Liver (tissue), 9 donors: Measurements from ENCODE around the gene NFAT5. TPM values are rescaled to one million over a fixed set of nuclear protein-coding genes. Genes with fewer than 3 reads are reported as not detected.

Experiments used
- DNase-seq: peaks from one replicate; pipeline ENCODE4 v3.0.0-alpha.2; 2017; ENCODE audit warnings: low spot score
- H3K27ac ChIP-seq, 2 donors: one replicate each; pipeline ENCODE4 v1.7.0; 2013; ENCODE audit warnings: inconsistent platforms in 2 of 2, low read length in 2 of 2, control low read depth in 1 of 2, low read depth in 1 of 2, mild to moderate bottlenecking in 1 of 2
- H3K27me3 ChIP-seq, 4 donors: one replicate each; pipeline versions ENCODE4 v1.6.1 to v1.7.0; 2013; ENCODE audit warnings: low read length in 3 of 4, inconsistent platforms in 1 of 4, mild to moderate bottlenecking in 1 of 4, moderate library complexity in 1 of 4; ENCODE audit not compliant: control insufficient read depth in 4 of 4, insufficient read depth in 4 of 4
- H3K36me3 ChIP-seq, 4 donors: one replicate each; pipeline versions ENCODE4 v1.6.1 to v1.7.0; 2013; ENCODE audit warnings: low read length in 3 of 4, mild to moderate bottlenecking in 3 of 4, low read depth in 1 of 4, moderate library complexity in 1 of 4; ENCODE audit not compliant: control insufficient read depth in 4 of 4, insufficient read depth in 3 of 4
- H3K4me1 ChIP-seq, 4 donors: one replicate each; pipeline versions ENCODE4 v1.6.1 to v1.7.0; 2013; ENCODE audit warnings: low read length in 3 of 4, mild to moderate bottlenecking in 3 of 4, moderate library complexity in 1 of 4; ENCODE audit not compliant: control insufficient read depth in 4 of 4, insufficient read depth in 4 of 4
- H3K4me3 ChIP-seq, 3 donors: one replicate each; pipeline versions ENCODE4 v1.6.1 to v1.7.0; 2013; ENCODE audit warnings: low read length in 3 of 3, control low read depth in 1 of 3, low read depth in 1 of 3, mild to moderate bottlenecking in 1 of 3
- H3K9ac ChIP-seq, 2 donors: one replicate each; pipeline ENCODE4 v1.7.0; 2013; ENCODE audit warnings: low read length in 2 of 2, mild to moderate bottlenecking in 2 of 2, moderate library complexity in 2 of 2, control low read depth in 1 of 2, low read depth in 1 of 2
- H3K9me3 ChIP-seq, 4 donors: one replicate each; pipeline versions ENCODE4 v1.6.1 to v1.7.0; 2013; ENCODE audit warnings: low read length in 3 of 4; ENCODE audit not compliant: control insufficient read depth in 4 of 4
- CTCF ChIP-seq: fragments of 150-350 bp; IDR thresholded peaks from 2 replicates; pipeline ENCODE4 v1.5.1; 2017; ENCODE audit warnings: improper control_type of control experiment, low read depth, low read length; ENCODE audit not compliant: missing input control
- EGR1 ChIP-seq, 2 donors: IDR thresholded peaks; 2 replicates each; pipeline ENCODE4 v1.6.1; 2016 to 2018; ENCODE audit warnings: antibody characterized with exemption in 2 of 2, low read depth in 2 of 2
- FOXA1 ChIP-seq: IDR thresholded peaks from 2 replicates; pipeline ENCODE4 v1.6.1; 2016; ENCODE audit warnings: antibody characterized with exemption
- FOXA2 ChIP-seq: IDR thresholded peaks from 2 replicates; pipeline ENCODE4 v1.6.1; 2016; ENCODE audit warnings: antibody characterized with exemption
- GABPA ChIP-seq, 2 donors: IDR thresholded peaks in 1 of 2; conservative IDR thresholded peaks in 1 of 2; 2 replicates each; pipeline ENCODE4 v1.6.1; 2016; ENCODE audit warnings: antibody characterized with exemption in 2 of 2, mild to moderate bottlenecking in 1 of 2, moderate library complexity in 1 of 2
- HNF4A ChIP-seq, 2 donors: conservative IDR thresholded peaks; 2 replicates each; pipeline ENCODE4 v1.6.1; 2016; ENCODE audit warnings: antibody characterized with exemption in 2 of 2, mild to moderate bottlenecking in 2 of 2
- HNF4G ChIP-seq: IDR thresholded peaks from 2 replicates; pipeline ENCODE4 v1.6.1; 2016; ENCODE audit warnings: antibody characterized with exemption
- JUND ChIP-seq, 2 donors: IDR thresholded peaks; 2 replicates each; pipeline ENCODE4 v1.6.1; 2016; ENCODE audit warnings: antibody characterized with exemption in 2 of 2
- NR2F2 ChIP-seq: IDR thresholded peaks from 2 replicates; pipeline ENCODE4 v1.6.1; 2016; ENCODE audit warnings: antibody characterized with exemption
- RAD21 ChIP-seq, 2 donors: IDR thresholded peaks; 2 replicates each; pipeline ENCODE4 v1.6.1; 2016; ENCODE audit warnings: antibody characterized with exemption in 2 of 2, mild to moderate bottlenecking in 2 of 2
- REST ChIP-seq: IDR thresholded peaks from 2 replicates; pipeline ENCODE4 v1.6.1; 2016; ENCODE audit warnings: antibody characterized with exemption, mild to moderate bottlenecking
- RXRA ChIP-seq, 2 donors: IDR thresholded peaks; 2 replicates each; pipeline ENCODE4 v1.6.1; 2017 to 2018; ENCODE audit warnings: antibody characterized with exemption in 2 of 2, mild to moderate bottlenecking in 1 of 2
- SP1 ChIP-seq: IDR thresholded peaks from 2 replicates; pipeline ENCODE4 v1.6.1; 2018; ENCODE audit warnings: antibody characterized with exemption, mild to moderate bottlenecking
- TAF1 ChIP-seq: conservative IDR thresholded peaks from 2 replicates; pipeline ENCODE4 v1.6.1; 2016; ENCODE audit warnings: antibody characterized with exemption, mild to moderate bottlenecking
- YY1 ChIP-seq: IDR thresholded peaks from 2 replicates; pipeline ENCODE4 v1.6.1; 2016; ENCODE audit warnings: antibody characterized with exemption, mild to moderate bottlenecking
- ZBTB33 ChIP-seq: IDR thresholded peaks from 2 replicates; pipeline ENCODE4 v1.6.1; 2016; ENCODE audit warnings: antibody characterized with exemption
- WGBS: extraction: QIAGEN DNeasy Blood & Tissue Kit; methylation state at CpG from one replicate; pipeline ENCODE4 v1.1.7; 2013; 5-methylcytosine and 5-hydroxymethylcytosine counted together
- polyA plus RNA-seq, 2 donors: library from polyadenylated mRNA; stranded (reverse) in 1 of 2; unstranded in 1 of 2; fragments of 200-250 nt in 1 of 2; fragments of >200 nt in 1 of 2; fragmentation: Nextera tagmentation in 1 of 2; extraction: Ambion mirVana in 1 of 2; gene quantifications; one replicate each; pipeline versions ENCODE4 v1.2.1 to v1.2.3, GENCODE V29; 2013 to 2015
- total RNA-seq, 2 donors: library from RNA; depleted of rRNA; stranded (reverse); fragments of >200 nt; gene quantifications; one replicate each; pipeline ENCODE4 v1.2.3, GENCODE V29; 2014
- TF ChIP-seq, protein P1 (sequence below): IDR thresholded peaks from 2 replicates; pipeline ENCODE4 v1.6.1; 2016; ENCODE audit warnings: antibody characterized with exemption
- TF ChIP-seq, protein P2 (sequence below): IDR thresholded peaks from 2 replicates; pipeline ENCODE4 v1.6.1; 2016; ENCODE audit warnings: antibody characterized with exemption
- donor health status: healthy.
- donor health status: healthy.
- donor health status: healthy.
- donor health status: healthy.
- donor health status: healthy.

The NFAT5 gene
- total and polyA plus RNA-seq, 4 donors, result 1.5 to 21.0 (median 11.2) TPM

DNA sequence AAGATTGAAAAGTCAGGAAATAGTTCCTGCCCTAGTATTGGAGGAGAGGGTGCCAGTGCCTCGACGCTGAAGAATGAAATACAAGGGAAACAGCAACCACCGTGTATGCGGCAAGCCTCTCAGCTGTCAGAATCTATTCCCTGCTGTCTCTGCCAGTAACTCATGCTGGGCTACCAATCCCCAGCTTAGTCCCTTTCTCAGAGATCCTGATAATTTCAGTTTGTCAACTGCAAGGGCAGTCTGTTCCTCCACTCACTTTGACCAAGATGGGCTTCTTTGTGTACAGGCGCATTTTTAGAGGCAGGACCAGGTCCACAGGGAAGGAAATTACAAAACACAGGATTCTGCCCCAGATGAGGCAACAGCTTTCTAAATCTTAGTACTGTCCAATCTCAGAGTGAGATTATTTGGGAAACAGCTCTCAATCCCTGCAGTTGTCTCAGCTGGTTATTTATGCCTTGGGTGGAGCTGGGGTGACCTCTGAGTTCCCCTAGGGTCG lies 159.3 kb downstream of the NFAT5 start:
- peaks cover 0 to 4% (median 0%) of the 10 kb centered on the region in 4 donors for H3K4me1 ChIP-seq
- H3K27me3 ChIP-seq, result no peaks in the 10 kb centered on the region
- H3K9me3 ChIP-seq, result no peaks in the 10 kb centered on the region
- DNase-seq, result no peak
- no peak overlapping the region for H3K4me3 ChIP-seq
- no peak overlapping the region for H3K27ac ChIP-seq
- H3K9ac ChIP-seq, result no peak overlapping the region
- no peaks in the 10 kb centered on the region for H3K36me3 ChIP-seq
- WGBS, result 67% methylated on average over 6 of the region's 6 CpGs
- no peak for TF ChIP-seq FOXA1

DNA sequence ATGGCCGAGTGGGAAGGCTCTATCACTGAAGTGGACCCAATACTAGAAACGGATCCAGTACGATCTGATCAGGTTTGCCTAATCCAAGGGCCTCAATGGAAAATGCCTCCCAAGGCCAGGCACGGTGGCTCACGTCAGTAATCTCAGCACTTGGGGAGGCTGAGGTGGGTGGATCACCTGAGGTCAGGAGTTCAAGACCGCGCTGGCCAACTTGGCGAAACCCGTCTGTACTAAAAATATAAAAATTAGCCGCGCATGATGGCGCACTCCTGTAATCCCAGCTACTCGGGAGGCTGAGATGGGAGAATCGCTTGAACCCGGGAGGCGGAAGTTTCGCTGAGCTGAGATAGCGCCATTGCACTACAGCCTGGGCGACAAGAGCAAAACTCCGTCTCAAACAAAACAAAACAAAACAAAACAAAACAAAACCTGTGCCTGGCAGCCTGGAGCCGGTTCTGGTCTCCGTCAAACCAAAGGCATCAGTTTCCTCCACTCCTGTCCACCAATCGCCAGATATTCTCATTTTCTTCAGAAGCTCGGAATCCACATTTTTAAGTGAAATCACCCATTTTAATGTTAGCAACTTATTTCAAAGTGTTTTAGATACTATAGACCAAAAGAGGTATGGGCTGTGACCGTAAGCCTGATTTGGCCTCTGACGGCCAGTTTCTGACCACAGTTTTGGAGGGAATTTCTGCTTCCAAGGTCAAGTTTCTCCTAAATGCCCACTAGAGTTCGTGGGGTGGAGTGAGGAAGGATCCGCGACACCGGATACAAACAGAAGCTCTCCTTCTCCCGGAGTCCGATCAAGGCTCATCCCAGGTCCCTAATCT lies 159.9 kb downstream of the NFAT5 start:
- Histone ChIP-seq H3K36me3 (no peaks in the 10 kb centered on the region), H3K27me3 (no peaks in the 10 kb centered on the region), H3K27ac (no peak overlapping the region), H3K9ac (peak overlapping the region; percentile 24 to 27), H3K4me3 (peak overlapping the region in 2 of 3 donors; percentile 41 to 44), H3K9me3 (no peaks in the 10 kb centered on the region), H3K4me1 (peaks cover 0 to 4% (median 0%) of the 10 kb centered on the region in 4 donors)
- 80% methylated on average over 32 of the region's 32 CpGs for WGBS
- no peak for DNase-seq
- TF ChIP-seq TAF1, result no peak
- no peak for TF ChIP-seq RAD21 (IDR thresholded peaks at IDR 0.05)
- TF ChIP-seq HNF4A (conservative IDR thresholded peaks at IDR 0.05), result no peak
- TF ChIP-seq HNF4G, result no peak
- no peak for TF ChIP-seq REST
- no peak for TF ChIP-seq YY1
- TF ChIP-seq EGR1 (IDR thresholded peaks at IDR 0.05; ENCODE audit: low read depth in 2 of 2), result no peak
- no peak for TF ChIP-seq GABPA (IDR thresholded peaks at IDR 0.05 in 1 of 2, conservative IDR thresholded peaks at IDR 0.05 in 1 of 2)
- no peak for TF ChIP-seq ZBTB33
- TF ChIP-seq RXRA (IDR thresholded peaks at IDR 0.05), result no peak
- TF ChIP-seq JUND (IDR thresholded peaks at IDR 0.05), result no peak
- TF ChIP-seq, protein P1, sequence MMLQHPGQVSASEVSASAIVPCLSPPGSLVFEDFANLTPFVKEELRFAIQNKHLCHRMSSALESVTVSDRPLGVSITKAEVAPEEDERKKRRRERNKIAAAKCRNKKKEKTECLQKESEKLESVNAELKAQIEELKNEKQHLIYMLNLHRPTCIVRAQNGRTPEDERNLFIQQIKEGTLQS, result no peak
- TF ChIP-seq CTCF, result no peak
- TF ChIP-seq FOXA1, result no peak
- TF ChIP-seq SP1, result no peak
- TF ChIP-seq, protein P2, sequence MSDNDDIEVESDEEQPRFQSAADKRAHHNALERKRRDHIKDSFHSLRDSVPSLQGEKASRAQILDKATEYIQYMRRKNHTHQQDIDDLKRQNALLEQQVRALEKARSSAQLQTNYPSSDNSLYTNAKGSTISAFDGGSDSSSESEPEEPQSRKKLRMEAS, result no peak
- TF ChIP-seq FOXA2, result no peak
- TF ChIP-seq NR2F2, result no peak
